GM18499 (cell line): ENCODE measurements around the gene SKAP1.
"Not testable (repeated sequence)": the region's sequence is repeated elsewhere in the genome, so short reads cannot be mapped to it uniquely, and the experiment has no call there.

Source experiments
- ATAC-seq: cut with Tn5 transposase; IDR thresholded peaks from one replicate; pipeline ENCODE4 v1.9.1; 2021; ENCODE audit warnings: moderate number of reproducible peaks; ENCODE audit not compliant: insufficient read depth, unreplicated experiment

The SKAP1 gene

DNA sequence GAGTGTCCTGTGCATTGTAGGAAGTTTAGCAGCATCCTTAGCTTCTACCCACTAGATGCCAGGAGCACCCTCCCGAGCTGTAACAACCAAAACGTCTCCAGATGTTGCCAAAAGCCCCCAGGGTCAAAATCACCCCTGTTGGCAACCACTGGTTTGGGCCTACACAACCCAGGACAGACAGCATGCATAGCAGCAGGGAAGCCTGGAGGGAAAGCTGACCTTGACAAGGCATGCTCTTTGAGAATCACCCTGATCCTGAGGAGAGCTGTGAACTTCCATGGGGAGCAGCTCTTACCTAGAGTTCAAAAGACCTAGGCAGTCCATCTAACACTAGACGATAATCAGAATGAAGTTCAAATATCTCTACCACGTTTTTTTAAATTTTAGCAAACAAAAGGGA is 9.2 kb downstream of the SKAP1 start:
- no peak for ATAC-seq

- no peak for ATAC-seq
Measured at GRCh38 chr17:48416971-48417370, 13.0 kb downstream of the SKAP1 start.

- ATAC-seq, result no peak
Measured at GRCh38 chr17:48413613-48414405, 16.2 kb downstream of the SKAP1 start.

GRCh38 chr17:48412841-48413240 is 17.2 kb downstream of the SKAP1 start:
- ATAC-seq, result no peak

DNA sequence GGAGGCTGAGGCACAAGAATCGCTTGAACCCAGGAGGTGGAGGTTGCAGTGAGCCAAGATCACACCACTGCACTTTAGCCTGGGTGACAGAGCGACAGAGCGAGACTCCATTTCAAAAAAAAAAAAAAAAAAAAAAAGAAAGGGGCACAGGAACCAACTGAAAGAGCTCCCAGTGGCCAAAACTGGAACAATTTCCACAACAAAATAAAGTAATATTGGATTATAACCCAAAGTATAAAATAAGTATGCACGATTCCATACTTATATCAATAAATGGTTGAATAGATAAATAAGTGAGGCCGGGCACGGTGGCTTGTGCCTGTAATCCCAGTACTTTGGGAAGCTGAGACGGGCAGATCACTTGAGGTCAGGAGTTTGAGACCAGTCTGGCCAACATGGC is 19.2 kb downstream of the SKAP1 start:
- not testable (repeated sequence) for ATAC-seq

GRCh38 chr17:48409607-48410006 is 20.4 kb downstream of the SKAP1 start:
- ATAC-seq, result no peak

DNA sequence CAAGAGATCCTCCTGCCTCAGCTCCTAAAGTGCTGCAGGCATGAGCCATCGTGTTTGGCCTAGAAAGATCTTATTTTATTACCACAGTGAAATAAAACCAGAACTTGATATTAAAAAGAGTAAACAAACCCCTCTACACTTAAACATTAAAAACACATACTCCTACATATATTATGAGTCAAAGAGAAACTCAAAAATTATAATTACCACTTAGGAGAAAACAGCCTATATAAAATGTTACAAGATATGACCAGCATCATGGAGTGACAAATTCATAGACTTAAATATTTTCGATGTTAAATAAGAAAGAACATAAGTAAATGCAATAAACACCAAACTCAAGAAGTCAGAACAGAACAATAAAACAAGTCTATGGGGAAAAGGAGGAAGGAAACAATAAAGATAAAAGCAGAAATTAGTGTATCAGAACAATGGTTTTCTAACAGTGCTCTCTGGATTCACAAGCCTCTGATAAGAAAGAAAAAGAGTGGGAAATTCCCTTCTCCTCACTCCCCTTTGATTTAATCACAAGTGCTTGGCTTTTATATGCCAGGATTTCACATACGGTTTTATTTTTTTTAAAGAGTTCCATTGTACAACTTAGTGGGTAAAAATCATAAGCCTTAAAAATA is 23.0 kb downstream of the SKAP1 start:
- ATAC-seq, result no peak

GRCh38 chr17:48394821-48395220 is 35.2 kb downstream of the SKAP1 start:
- ATAC-seq, result no peak

DNA sequence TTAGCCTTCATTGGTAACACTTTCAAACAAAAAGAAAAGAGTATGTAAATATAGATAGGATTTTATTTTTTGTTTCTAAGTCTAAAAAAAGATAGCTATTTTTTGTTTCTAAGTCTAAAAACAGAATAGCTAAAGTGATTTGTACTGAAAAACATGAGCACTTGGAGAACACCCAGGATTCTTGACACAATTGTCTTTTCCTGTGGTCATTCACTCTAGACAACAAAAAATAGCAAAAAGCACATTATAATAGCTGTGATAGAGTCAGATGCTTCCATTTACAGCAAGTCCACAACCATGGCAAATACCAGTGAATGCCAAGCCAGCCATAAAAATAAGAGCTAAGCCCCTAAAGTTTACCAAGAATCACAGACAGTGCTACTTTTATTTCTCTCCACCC is 36.7 kb downstream of the SKAP1 start:
- no peak for ATAC-seq

DNA sequence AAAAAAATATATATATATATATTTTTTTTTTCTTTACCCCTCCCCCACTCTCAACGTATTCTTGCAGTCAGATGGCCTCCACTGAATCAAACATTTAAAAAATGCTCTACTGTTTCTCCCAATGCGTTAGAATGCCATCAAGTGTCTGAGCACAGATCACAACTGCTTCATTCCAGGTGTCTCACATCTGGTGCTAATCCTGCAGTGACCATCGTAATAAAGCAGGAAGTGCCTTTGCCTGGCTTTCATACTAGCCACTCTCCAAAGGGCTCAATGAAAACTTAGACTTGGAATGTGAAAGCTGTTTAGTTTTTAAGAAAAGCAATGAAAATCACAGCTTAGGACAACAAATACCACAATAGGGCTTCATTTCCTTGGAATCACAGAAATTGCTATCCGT is 37.2 kb downstream of the SKAP1 start:
- ATAC-seq, result no peak

GRCh38 chr17:48391444-48391843 is 38.6 kb downstream of the SKAP1 start:
- no peak for ATAC-seq

GRCh38 chr17:48389903-48390302 is 40.1 kb downstream of the SKAP1 start:
- no peak for ATAC-seq

DNA sequence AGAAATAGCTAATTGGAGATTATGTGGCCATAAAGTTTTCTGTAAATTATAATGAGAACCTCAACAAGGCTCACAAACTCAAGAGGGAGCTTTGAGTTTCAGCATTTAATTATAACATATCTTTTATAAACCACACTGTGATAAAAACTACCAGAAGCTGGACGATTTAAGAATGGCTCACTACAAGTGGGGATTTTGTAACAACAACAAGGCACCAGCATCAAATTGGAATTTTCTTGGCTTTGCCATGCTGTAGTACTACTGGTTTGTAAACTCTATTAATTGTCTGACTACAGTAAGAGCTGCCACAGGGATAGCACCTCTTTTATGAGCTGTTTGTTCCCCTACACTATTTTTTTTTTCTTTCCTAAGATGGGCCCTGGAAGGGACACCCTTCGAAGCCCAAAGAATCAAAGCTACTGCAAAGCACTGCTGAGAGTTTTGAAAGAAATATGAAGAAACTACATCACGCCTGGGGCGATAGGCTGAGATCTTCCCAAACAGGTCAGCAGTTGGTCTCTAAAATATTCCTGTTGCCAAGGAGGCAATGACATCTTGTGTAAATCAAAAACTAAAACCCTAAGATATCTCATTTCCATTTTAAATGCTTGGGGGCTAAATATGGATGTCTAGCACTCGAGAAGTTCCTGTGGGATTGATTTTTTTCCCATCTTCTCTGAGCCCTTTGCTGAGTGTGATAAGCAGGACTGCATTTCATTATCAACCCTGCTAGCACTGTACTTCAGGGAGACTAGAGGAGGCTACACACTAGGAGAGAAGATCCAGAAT is 40.9 kb downstream of the SKAP1 start:
- ATAC-seq, result no peak

DNA sequence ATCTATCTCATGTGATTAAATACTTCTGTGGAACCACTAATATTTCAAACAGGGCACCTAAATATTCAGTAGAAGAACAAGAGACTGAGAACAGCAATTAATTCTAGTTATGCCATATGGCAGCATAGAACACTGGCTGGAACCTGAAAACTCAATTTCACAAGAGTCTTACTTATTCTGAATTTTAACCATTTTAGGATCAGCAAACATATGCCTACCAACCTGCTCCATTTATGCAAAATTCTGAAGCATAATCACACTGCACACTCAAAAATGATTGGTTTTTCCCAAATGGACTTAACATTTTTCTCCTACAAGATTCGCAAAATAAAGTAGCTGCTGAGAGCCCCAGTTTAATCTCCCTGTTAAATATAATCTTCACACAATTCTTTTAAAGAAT is 43.2 kb downstream of the SKAP1 start:
- ATAC-seq, result no peak

- no peak for ATAC-seq
Measured at GRCh38 chr17:48385319-48385718, 44.7 kb downstream of the SKAP1 start.

GRCh38 chr17:48384164-48384563 is 45.9 kb downstream of the SKAP1 start:
- no peak for ATAC-seq

GRCh38 chr17:48382989-48383388 is 47.0 kb downstream of the SKAP1 start:
- ATAC-seq, result no peak

- ATAC-seq, result no peak
Measured at GRCh38 chr17:48378708-48379392, 51.2 kb downstream of the SKAP1 start.

DNA sequence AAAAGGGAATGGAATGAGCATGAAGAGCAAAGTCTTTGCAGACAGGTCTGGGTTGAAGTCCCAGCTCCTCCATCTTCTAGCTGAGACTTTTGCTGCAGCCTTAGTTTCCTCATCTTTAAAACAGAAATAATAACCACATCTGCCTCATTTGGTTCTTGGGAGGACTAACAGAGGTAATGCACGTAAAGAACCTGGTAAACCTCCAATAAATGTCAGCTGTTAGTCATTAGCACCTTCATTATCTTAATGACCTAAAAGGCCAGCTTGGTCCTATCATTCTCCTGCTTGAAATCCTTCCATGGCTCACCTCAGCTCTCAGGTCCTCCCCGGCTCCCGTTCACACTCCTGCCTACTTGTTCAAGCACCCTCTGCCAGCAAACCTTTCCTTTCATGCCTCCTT is 51.8 kb downstream of the SKAP1 start:
- no peak for ATAC-seq

GRCh38 chr17:48376682-48377325 is 53.2 kb downstream of the SKAP1 start:
- no peak for ATAC-seq
